C4-2B (cell line): ENCODE data around the gene IQCE.

Experiments
- ZFX ChIP-seq: fragments of 450-650 bp; IDR thresholded peaks from 2 replicates; pipeline ENCODE4 v1.6.1; 2017
- TF ChIP-seq, protein P1 (sequence below): fragments of 450-650 bp; conservative IDR thresholded peaks from 2 replicates; pipeline ENCODE4 v1.5.1; 2017; ENCODE audit warnings: mild to moderate bottlenecking

DNA sequence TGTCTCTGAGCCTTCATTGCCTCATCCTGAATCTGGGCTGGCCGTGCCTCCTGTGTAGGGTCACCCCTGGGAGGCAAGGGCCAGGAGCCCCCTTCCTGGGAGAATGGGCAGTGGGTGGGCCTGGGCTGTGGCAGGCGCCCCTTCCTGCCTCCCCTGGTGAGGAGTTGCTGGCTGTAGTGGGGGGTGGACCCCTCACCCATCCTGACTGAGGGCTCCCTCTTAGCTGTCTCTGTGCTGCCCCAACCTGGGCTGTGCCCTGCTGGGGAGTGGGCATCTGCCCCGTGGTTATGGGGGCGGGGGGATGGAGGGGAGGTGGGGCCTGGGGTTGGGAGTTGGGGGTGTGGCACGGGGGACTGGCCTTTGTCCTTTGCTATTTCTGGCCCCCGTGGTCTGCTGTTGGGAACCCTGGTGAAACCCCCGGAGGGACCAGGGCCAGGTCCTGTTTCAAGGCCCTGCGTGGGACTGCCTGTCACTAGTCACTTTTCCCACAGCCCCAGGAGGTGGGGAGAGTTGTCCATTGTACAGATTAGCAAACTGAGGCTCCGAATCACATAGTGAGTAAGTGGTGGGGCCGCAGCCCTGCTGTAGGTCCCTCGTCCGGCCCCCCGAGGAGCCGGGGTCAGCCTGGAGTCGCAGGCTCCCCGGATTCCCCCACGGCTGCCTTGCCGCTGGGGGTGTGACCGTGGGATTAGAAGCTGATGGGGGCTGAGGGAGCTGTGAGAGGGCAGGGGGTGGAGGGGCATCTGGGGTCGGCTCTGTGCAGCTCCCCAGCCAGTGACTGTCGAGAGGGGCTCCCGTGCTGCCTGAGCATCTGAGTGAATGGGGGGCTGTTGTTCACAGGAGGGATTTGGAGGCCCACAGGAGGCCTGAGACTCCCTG lies 75.7 kb downstream of the IQCE start:
- TF ChIP-seq, protein P1, sequence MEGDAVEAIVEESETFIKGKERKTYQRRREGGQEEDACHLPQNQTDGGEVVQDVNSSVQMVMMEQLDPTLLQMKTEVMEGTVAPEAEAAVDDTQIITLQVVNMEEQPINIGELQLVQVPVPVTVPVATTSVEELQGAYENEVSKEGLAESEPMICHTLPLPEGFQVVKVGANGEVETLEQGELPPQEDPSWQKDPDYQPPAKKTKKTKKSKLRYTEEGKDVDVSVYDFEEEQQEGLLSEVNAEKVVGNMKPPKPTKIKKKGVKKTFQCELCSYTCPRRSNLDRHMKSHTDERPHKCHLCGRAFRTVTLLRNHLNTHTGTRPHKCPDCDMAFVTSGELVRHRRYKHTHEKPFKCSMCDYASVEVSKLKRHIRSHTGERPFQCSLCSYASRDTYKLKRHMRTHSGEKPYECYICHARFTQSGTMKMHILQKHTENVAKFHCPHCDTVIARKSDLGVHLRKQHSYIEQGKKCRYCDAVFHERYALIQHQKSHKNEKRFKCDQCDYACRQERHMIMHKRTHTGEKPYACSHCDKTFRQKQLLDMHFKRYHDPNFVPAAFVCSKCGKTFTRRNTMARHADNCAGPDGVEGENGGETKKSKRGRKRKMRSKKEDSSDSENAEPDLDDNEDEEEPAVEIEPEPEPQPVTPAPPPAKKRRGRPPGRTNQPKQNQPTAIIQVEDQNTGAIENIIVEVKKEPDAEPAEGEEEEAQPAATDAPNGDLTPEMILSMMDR = no peak
- TF ChIP-seq ZFX = no peak
